ENCODE results near the gene NUCB1.

DNA sequence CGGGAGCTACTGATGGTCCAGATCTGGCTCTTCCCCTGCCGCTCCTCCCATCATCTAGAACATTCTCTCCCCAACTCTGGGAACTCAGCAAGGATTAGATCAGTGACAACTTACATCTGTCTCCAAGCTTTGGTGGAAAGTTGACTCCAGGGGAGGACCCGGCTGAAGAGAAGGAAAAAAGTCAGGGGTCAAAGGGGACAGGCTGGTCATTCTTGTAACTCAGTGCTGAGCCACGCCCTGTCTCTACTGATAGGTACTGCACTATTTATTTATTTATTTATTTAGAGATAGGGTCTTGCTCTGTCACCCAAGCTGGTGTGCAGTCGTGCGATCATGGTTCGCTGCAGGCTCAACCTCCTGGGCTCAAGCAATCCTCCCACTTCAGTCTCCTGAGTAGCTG lies 46.0 kb upstream of the NUCB1 start:
- TF ChIP-seq EZH2phosphoT487 (IDR thresholded peaks at IDR 0.05; ENCODE audit: low read depth) = no peak
- TF ChIP-seq CTCF (IDR thresholded peaks at IDR 0.05; ENCODE audit: low read depth, low read length) = no peak
